GM21529 (cell line): ENCODE measurements around the gene AGR3.

Experiments used
- ATAC-seq: cut with Tn5 transposase; IDR thresholded peaks from one replicate; pipeline ENCODE4 v1.9.1; 2021; ENCODE audit not compliant: unreplicated experiment

Gene AGR3

DNA sequence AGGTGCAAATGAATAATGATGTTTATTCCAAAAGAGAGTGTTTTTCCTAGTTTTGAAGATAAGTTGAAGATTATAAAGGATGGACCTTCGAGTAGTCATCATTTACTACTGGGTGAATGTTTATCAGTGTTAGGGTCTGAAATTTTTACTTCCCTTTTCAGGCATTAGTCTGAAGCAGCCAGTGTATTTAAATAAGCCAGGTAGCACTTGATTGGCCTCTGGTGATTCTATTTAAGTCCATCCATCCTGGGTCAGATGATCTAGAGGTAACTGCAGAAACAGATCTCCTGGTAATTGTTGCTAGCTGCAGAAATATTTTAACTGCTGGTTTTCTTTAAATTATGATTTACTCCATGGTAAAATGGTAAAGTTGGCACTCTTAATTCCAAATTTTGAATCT, 42.9 kb downstream of the AGR3 start:
- no peak for ATAC-seq

- no peak for ATAC-seq
Measured at GRCh38 chr7:16838386-16838785, 43.4 kb downstream of the AGR3 start.

DNA sequence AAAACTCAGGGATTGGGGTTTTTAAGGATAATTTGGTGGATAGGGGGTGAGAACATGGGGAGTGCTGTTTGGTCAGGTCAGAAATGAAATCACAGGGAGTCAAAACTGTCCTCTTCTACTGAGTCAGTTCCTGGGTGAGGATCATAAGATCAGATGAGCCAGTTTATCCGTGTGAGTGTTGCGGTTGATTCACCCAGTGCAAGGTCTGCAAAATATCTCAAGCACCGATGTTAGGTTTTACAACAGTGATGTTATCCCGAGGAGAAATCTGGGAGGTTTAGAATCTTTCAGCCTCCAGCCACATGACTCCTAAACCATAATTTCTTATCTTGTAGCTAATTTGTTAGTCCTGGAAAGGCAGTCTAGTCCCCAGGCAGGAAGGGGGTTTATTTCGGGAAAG, 45.3 kb downstream of the AGR3 start:
- no peak for ATAC-seq

DNA sequence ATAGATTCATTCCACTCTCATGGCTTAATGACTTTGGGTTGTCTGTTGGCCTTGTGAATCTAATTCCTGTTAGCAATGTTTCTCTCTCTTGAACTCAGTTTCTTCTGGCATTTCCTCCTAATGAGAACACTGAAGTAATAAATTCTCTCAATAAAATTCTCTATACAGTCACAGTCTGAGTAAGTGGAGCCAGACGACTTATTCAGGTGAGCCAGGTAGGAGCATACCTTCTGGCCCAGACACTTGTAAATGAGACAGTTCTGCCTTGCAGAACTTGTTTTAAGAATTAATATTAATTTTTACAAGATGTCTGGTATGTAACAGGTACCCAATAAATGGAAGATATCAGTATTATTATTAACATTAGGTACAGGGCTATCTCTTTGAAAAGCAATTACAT, 48.4 kb downstream of the AGR3 start:
- no peak for ATAC-seq

DNA sequence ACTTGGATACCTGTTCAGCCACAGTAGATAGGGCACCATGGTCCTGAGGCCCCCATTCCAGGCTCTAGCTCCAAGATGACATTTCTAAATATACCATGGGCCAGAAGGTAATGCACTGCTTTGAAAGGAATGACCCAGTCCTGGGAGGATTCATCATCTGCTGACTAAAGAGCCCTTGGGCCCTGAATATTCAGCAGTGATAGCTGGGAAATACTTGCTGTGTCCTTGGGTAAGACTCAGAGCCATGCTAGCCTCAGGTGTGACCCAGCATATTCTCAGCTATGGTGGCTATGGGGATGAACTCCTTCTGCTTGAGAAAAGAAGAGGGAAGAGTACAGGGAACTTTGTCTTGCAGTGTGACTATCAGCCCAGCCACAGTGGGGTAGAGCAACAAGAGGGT, 55.7 kb downstream of the AGR3 start:
- no peak for ATAC-seq

GRCh38 chr7:16822029-16822428, 59.8 kb downstream of the AGR3 start:
- no peak for ATAC-seq

GRCh38 chr7:16818732-16819131, 63.1 kb downstream of the AGR3 start:
- ATAC-seq: no peak

DNA sequence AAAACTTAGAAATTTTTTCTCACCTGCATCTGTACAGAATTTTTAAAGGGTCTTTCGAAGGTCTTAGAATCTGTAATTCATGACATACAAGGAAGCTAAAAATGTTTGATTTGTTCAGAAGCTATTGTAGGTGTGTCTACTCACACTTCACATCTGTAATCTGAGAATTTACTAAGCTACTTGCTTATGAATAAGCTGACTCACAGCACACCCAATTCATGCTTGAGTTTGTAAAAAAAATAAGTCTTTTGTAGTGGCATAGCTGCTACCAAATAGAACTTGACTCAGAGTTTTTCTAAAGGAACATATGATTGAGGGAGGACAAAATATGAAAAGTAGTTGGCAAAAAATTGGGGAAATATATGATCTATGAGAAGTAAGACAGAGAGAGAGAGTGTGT, 64.2 kb downstream of the AGR3 start:
- ATAC-seq: no peak

GRCh38 chr7:16816824-16817223, 65.0 kb downstream of the AGR3 start:
- ATAC-seq: no peak

- ATAC-seq: no peak
Measured at GRCh38 chr7:16815001-16815400, 66.8 kb downstream of the AGR3 start.

- ATAC-seq: no peak
Measured at GRCh38 chr7:16813232-16813616, 68.6 kb downstream of the AGR3 start.

DNA sequence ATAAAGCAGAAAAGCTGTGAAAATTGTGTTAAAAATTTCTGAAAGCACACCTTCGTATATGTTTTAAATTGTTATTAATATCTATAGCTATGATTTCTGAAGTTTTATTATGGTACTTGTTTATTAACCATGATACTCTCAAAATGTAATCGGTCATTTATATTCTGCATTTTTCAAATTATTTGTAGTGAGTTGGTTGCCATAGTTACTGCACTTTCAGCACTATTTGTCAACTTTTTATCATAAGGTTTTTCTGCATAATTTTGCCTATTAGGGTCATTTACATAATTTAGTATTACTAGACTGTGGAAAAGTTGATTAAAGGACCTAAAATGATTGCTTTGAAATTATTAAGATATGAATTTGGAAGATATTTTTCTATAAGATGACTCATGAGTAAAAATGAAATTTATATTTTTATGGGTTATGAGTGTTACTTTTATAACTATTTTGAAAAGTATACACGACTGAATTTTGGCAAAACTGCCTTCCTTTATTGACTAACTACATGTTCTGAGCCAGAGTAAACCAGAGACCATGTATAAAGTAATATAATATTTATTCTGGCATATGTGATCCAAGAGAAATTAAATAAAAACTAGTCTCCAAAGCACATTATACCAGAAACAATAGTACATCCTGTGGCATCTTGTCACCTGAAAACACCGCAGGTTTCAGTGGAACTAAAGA, 69.1 kb downstream of the AGR3 start:
- no peak for ATAC-seq

- ATAC-seq: no peak
Measured at GRCh38 chr7:16811551-16811950, 70.2 kb downstream of the AGR3 start.

DNA sequence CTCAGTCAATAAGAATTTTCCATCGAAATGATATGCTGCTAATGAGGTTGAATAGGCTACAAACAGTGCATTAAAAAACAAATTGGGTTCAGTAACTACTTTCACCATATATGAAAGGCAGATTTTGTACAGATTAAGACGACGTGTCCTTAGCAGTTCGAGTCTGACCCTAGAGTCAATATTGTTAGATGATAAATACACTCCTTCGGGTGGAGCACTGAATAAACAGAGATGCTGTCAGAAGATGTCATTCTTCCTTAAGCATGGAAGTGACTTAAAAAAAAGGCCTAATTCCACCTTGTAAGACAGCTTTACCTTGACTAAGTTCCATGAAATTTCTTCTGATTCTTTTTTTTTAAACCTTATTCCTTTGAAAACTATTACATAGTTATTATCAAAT, 71.2 kb downstream of the AGR3 start:
- ATAC-seq: no peak

- no peak for ATAC-seq
Measured at GRCh38 chr7:16810112-16810511, 71.7 kb downstream of the AGR3 start.
